ENCODE data around the gene NDRG4.
"Not testable (repeated sequence)": the region's sequence is repeated elsewhere in the genome, so short reads cannot be mapped to it uniquely, and the experiment has no call there.

Gene NDRG4

GRCh38 chr16:58465817-58466216 lies 34.1 kb upstream of the NDRG4 start:
- no peak for DNase-seq (ENCODE audit: low read depth)

- no peak for DNase-seq (ENCODE audit: low read depth)
Measured at GRCh38 chr16:58466396-58466795, 33.5 kb upstream of the NDRG4 start.

- DNase-seq (ENCODE audit: low read depth), result no peak
Measured at GRCh38 chr16:58467905-58468304, 32.0 kb upstream of the NDRG4 start.

- DNase-seq (ENCODE audit: low read depth), result no peak
Measured at GRCh38 chr16:58471209-58471975, 28.6 kb upstream of the NDRG4 start.

GRCh38 chr16:58472266-58472665 lies 27.7 kb upstream of the NDRG4 start:
- DNase-seq (ENCODE audit: low read depth), result no peak

GRCh38 chr16:58472827-58473226 lies 27.1 kb upstream of the NDRG4 start:
- DNase-seq (ENCODE audit: low read depth), result no peak

- DNase-seq (ENCODE audit: low read depth), result no peak
Measured at GRCh38 chr16:58474296-58474695, 25.6 kb upstream of the NDRG4 start.

- DNase-seq (ENCODE audit: low read depth), result no peak
Measured at GRCh38 chr16:58475091-58475619, 24.8 kb upstream of the NDRG4 start.

- DNase-seq (ENCODE audit: low read depth), result no peak
Measured at GRCh38 chr16:58476791-58477190, 23.2 kb upstream of the NDRG4 start.

GRCh38 chr16:58478427-58478826 lies 21.5 kb upstream of the NDRG4 start:
- no peak for DNase-seq (ENCODE audit: low read depth)

GRCh38 chr16:58481226-58481869 lies 18.6 kb upstream of the NDRG4 start:
- DNase-seq (ENCODE audit: low read depth), result no peak

- no peak for DNase-seq (ENCODE audit: low read depth)
Measured at GRCh38 chr16:58481931-58482330, 18.0 kb upstream of the NDRG4 start.

GRCh38 chr16:58485184-58485887 lies 14.6 kb upstream of the NDRG4 start:
- no peak for DNase-seq (ENCODE audit: low read depth)

GRCh38 chr16:58487566-58488351 lies 12.2 kb upstream of the NDRG4 start:
- DNase-seq (ENCODE audit: low read depth), result peak; percentile 60

- DNase-seq (ENCODE audit: low read depth), result no peak
Measured at GRCh38 chr16:58488531-58488930, 11.4 kb upstream of the NDRG4 start.

GRCh38 chr16:58490065-58490464 lies 9.9 kb upstream of the NDRG4 start:
- no peak for DNase-seq (ENCODE audit: low read depth)

- DNase-seq (ENCODE audit: low read depth), result not testable (repeated sequence)
Measured at GRCh38 chr16:58490539-58490938, 9.4 kb upstream of the NDRG4 start.

- no peak for DNase-seq (ENCODE audit: low read depth)
Measured at GRCh38 chr16:58492066-58492465, 7.9 kb upstream of the NDRG4 start.

GRCh38 chr16:58492735-58493134 lies 7.2 kb upstream of the NDRG4 start:
- DNase-seq (ENCODE audit: low read depth), result no peak

- DNase-seq (ENCODE audit: low read depth), result no peak
Measured at GRCh38 chr16:58493756-58494431, 6.0 kb upstream of the NDRG4 start.

GRCh38 chr16:58494981-58495520 lies 4.9 kb upstream of the NDRG4 start:
- peak; percentile 29 for DNase-seq (ENCODE audit: low read depth)

Data from stimulated activated CD8-positive, alpha-beta memory T cell treated with anti-CD3 and anti-CD28 coated beads, Interleukin-4, amount 100 ng/mL, for 24 hours (primary cell).